ENCODE results near the gene CCDC192. TPM values are rescaled to one million over a fixed set of nuclear protein-coding genes. Genes with fewer than 3 reads are reported as not detected.
"Not testable (repeated sequence)": the region's sequence is repeated elsewhere in the genome, so short reads cannot be mapped to it uniquely, and the experiment has no call there.

The CCDC192 gene
- polyA plus RNA-seq, 2 of the 4 experiments (the other 2 are of a cell fraction): not detected

GRCh38 chr5:127846884-127847283 lies 143.7 kb downstream of the CCDC192 start:
- DNase-seq (ENCODE audit: low read depth in 1 of 2, low spot score in 1 of 2): no peak
- H3K4me3 ChIP-seq: no peak overlapping the region
- H3K9me3 ChIP-seq: no peaks in the 10 kb centered on the region
- no peak for ATAC-seq
- 71% methylated on average over 2 of the region's 2 CpGs for WGBS (ENCODE audit: missing lambda C conversion rate)
- no peak for FAIRE-seq
- ChIA-PET POLR2A (no interaction called here), CTCF (no interaction called here)
- H3K27ac ChIP-seq: no peak overlapping the region
- TF ChIP-seq, protein P1, sequence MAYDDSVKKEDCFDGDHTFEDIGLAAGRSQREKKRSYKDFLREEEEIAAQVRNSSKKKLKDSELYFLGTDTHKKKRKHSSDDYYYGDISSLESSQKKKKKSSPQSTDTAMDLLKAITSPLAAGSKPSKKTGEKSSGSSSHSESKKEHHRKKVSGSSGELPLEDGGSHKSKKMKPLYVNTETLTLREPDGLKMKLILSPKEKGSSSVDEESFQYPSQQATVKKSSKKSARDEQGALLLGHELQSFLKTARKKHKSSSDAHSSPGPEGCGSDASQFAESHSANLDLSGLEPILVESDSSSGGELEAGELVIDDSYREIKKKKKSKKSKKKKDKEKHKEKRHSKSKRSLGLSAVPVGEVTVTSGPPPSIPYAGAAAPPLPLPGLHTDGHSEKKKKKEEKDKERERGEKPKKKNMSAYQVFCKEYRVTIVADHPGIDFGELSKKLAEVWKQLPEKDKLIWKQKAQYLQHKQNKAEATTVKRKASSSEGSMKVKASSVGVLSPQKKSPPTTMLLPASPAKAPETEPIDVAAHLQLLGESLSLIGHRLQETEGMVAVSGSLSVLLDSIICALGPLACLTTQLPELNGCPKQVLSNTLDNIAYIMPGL (CRISPR knock-in tag; IDR thresholded peaks at IDR 0.05; ENCODE audit: borderline replicate concordance): no peak
- TF ChIP-seq HOXB13 (CRISPR knock-in tag; IDR thresholded peaks at IDR 0.05; ENCODE audit: low read depth) (no peak), POLR2A (IDR thresholded peaks at IDR 0.05; ENCODE audit: low read length) (no peak), MAFK (IDR thresholded peaks at IDR 0.05; ENCODE audit: partially characterized antibody) (peak; percentile 34), RNF2 (IDR thresholded peaks at IDR 0.05; ENCODE audit: borderline replicate concordance, low read depth) (no peak), ZNF302 (CRISPR knock-in tag; IDR thresholded peaks at IDR 0.05) (no peak), FOSL2 (IDR thresholded peaks at IDR 0.05) (no peak), FOSL2 (CRISPR knock-in tag; IDR thresholded peaks at IDR 0.05) (peak; percentile 61)
- 0 out of 3 replicates have a peak, but pooled peaks cover 4% of the 10 kb centered on the region for H3K4me1 ChIP-seq
- no peak overlapping the region for H3K4me2 ChIP-seq

DNA sequence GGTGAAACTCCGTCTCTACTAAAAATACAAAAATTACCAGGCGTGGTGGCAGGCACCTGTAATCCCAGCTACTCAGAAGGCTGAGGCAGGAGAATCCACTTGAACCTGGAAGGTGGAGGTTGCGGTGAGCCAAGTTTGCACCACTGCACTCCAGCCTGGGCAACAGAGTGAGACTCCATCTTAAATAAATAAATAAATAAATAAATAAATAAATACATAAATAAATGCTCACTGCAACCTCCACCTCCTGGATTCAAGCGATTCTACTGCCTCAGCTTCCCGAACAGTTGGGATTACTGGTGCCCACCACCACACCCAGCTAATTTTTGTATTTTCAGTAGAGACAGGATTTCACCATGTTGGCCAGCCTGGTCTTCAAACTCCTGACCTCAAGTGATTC lies 144.4 kb downstream of the CCDC192 start:
- H3K4me2 ChIP-seq; FAIRE-seq; H3K9me3 ChIP-seq; DNase-seq (ENCODE audit: low read depth in 1 of 2, low spot score in 1 of 2); H3K4me3 ChIP-seq; H3K4me1 ChIP-seq; ATAC-seq; H3K27ac ChIP-seq; POLR2A ChIA-PET: not testable (repeated sequence)
- TF ChIP-seq ZC3H11A (IDR thresholded peaks at IDR 0.05): peak; percentile 70
- WGBS (ENCODE audit: missing lambda C conversion rate): 93% methylated on average over 5 of the region's 5 CpGs
- CTCF ChIA-PET: interaction anchor here (0.6 kb wide), 1 partner anchor 130 kb away, joined by 3 read pairs; no protein-coding TSS in a partner anchor

GRCh38 chr5:127848098-127848497 lies 144.9 kb downstream of the CCDC192 start:
- POLR2A ChIA-PET: no interaction called here
- WGBS (ENCODE audit: missing lambda C conversion rate): 48% methylated on average over 1 of the region's 1 CpG
- no peak for DNase-seq (ENCODE audit: low read depth in 1 of 2, low spot score in 1 of 2)
- Histone ChIP-seq H3K4me2 (no peak overlapping the region), H3K27ac (no peak overlapping the region), H3K9me3 (no peaks in the 10 kb centered on the region), H3K4me1 (0 out of 3 replicates have a peak, but pooled peaks cover 4% of the 10 kb centered on the region), H3K4me3 (no peak overlapping the region)
- TF ChIP-seq KDM5A (IDR thresholded peaks at IDR 0.05): no peak
- TF ChIP-seq HEYL (CRISPR knock-in tag; IDR thresholded peaks at IDR 0.05): no peak
- no peak for TF ChIP-seq ZSCAN20 (CRISPR knock-in tag; IDR thresholded peaks at IDR 0.05)
- TF ChIP-seq EP300 (IDR thresholded peaks at IDR 0.05): no peak
- TF ChIP-seq EHF (CRISPR knock-in tag; IDR thresholded peaks at IDR 0.05): no peak
- no peak for TF ChIP-seq NFE2L2 (conservative IDR thresholded peaks at IDR 0.05; ENCODE audit: low read length)
- TF ChIP-seq NPAS2 (CRISPR knock-in tag; IDR thresholded peaks at IDR 0.05; ENCODE audit: borderline replicate concordance): no peak
- no peak for TF ChIP-seq JUN (IDR thresholded peaks at IDR 0.05)
- TF ChIP-seq, protein P2, sequence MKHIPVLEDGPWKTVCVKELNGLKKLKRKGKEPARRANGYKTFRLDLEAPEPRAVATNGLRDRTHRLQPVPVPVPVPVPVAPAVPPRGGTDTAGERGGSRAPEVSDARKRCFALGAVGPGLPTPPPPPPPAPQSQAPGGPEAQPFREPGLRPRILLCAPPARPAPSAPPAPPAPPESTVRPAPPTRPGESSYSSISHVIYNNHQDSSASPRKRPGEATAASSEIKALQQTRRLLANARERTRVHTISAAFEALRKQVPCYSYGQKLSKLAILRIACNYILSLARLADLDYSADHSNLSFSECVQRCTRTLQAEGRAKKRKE (CRISPR knock-in tag; IDR thresholded peaks at IDR 0.05; ENCODE audit: low read depth): no peak
- no peak for TF ChIP-seq SREBF2 (IDR thresholded peaks at IDR 0.05)
- TF ChIP-seq CHD4 (IDR thresholded peaks at IDR 0.05; ENCODE audit: borderline replicate concordance): no peak
- TF ChIP-seq, protein P3, sequence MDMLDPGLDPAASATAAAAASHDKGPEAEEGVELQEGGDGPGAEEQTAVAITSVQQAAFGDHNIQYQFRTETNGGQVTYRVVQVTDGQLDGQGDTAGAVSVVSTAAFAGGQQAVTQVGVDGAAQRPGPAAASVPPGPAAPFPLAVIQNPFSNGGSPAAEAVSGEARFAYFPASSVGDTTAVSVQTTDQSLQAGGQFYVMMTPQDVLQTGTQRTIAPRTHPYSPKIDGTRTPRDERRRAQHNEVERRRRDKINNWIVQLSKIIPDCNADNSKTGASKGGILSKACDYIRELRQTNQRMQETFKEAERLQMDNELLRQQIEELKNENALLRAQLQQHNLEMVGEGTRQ (IDR thresholded peaks at IDR 0.05): no peak
- TF ChIP-seq TP53 (CRISPR knock-in tag; IDR thresholded peaks at IDR 0.05): no peak
- TF ChIP-seq REST (IDR thresholded peaks at IDR 0.05): no peak
- no peak for TF ChIP-seq CBX8 (IDR thresholded peaks at IDR 0.05)
- no peak for ATAC-seq
- CTCF ChIA-PET: interaction anchor here (0.6 kb wide), 1 partner anchor 130 kb away, joined by 3 read pairs; no protein-coding TSS in a partner anchor
- no peak for FAIRE-seq
